PC-3 (cell line): Measurements from ENCODE around the gene NDUFB10.

ENCODE experiments used
- CTCF ChIP-seq: fragments of 300-600 bp; sonication (generic); conservative IDR thresholded peaks from 2 replicates; pipeline ENCODE4 v1.5.1; 2017; ENCODE audit warnings: antibody characterized with exemption, low read depth, mild to moderate bottlenecking, low read length
- EZH2 ChIP-seq: fragments of 300-600 bp; sonication (generic); IDR thresholded peaks from one replicate; pipeline ENCODE4 v1.6.1; 2017; ENCODE audit warnings: antibody characterized with exemption, mild to moderate bottlenecking, low read length; ENCODE audit not compliant: unreplicated experiment
- EZH2phosphoT487 ChIP-seq: fragments of 300-600 bp; sonication (generic); IDR thresholded peaks from 2 replicates; pipeline ENCODE4 v1.6.1; 2018; ENCODE audit warnings: mild to moderate bottlenecking, antibody characterized with exemption, low read length, borderline replicate concordance

GRCh38 chr16:1929105-1929504, 30.2 kb upstream of the NDUFB10 start:
- no peak for TF ChIP-seq CTCF
- no peak for TF ChIP-seq EZH2
- no peak for TF ChIP-seq EZH2phosphoT487
